Karpas-422 (cell line): ENCODE data around the gene OSBP2. TPM values are rescaled to one million over a fixed set of nuclear protein-coding genes. Genes with fewer than 3 reads are reported as not detected.

ENCODE experiments used
- DNase-seq: peaks from one replicate; pipeline ENCODE4 v3.0.0-alpha.2; 2015
- H2AFZ ChIP-seq: fragments of 200-600 bp; sonication (generic); 2 replicates; pipeline ENCODE4 v1.6.1; 2014; ENCODE audit warnings: antibody characterized with exemption, low read length, mixed read lengths
- H3K27ac ChIP-seq: fragments of 200-600 bp; sonication (generic); 2 replicates; pipeline ENCODE4 v1.5.1; 2014; ENCODE audit warnings: mild to moderate bottlenecking, low read length, moderate library complexity
- H3K27me3 ChIP-seq: fragments of 200-600 bp; sonication (generic); 2 replicates; pipeline ENCODE4 v1.6.1; 2014; ENCODE audit warnings: low read length, mixed read lengths
- H3K36me3 ChIP-seq: fragments of 200-600 bp; sonication (generic); 2 replicates; pipeline ENCODE4 v1.6.1; 2014; ENCODE audit warnings: low read length, mixed read lengths; ENCODE audit not compliant: insufficient read depth
- H3K4me1 ChIP-seq: fragments of 200-600 bp; sonication (generic); 2 replicates; pipeline ENCODE4 v1.6.1; 2014; ENCODE audit warnings: mild to moderate bottlenecking, low read length, mixed read lengths
- H3K4me2 ChIP-seq: fragments of 200-600 bp; sonication (generic); 2 replicates; pipeline ENCODE4 v1.6.1; 2014; ENCODE audit warnings: low read length, low read depth, mild to moderate bottlenecking; ENCODE audit not compliant: poor library complexity, severe bottlenecking
- H3K4me3 ChIP-seq: fragments of 200-600 bp; sonication (generic); 2 replicates; pipeline ENCODE4 v1.5.1; 2014; ENCODE audit warnings: mild to moderate bottlenecking, antibody characterized with exemption, low read length, mixed read lengths
- H3K79me2 ChIP-seq: fragments of 200-600 bp; sonication (generic); 2 replicates; pipeline ENCODE4 v1.6.1; 2014; ENCODE audit warnings: mild to moderate bottlenecking, low read length, mixed read lengths
- H3K9ac ChIP-seq: fragments of 200-600 bp; sonication (generic); 2 replicates; pipeline ENCODE4 v1.6.0; 2014; ENCODE audit warnings: low read length
- H3K9me2 ChIP-seq: fragments of 200-600 bp; sonication (generic), shearing (Covaris generic); replicated peaks from 2 replicates; pipeline ENCODE4 v1.6.0; 2014; ENCODE audit warnings: mild to moderate bottlenecking, low read length, moderate library complexity; ENCODE audit not compliant: insufficient read depth
- H3K9me3 ChIP-seq: fragments of 300-700, 200-600 bp; sonication (generic); 2 replicates; pipeline ENCODE4 v1.6.1; 2014; ENCODE audit warnings: low read length, mixed read lengths
- H4K20me1 ChIP-seq: fragments of 200-600 bp; sonication (generic); 2 replicates; pipeline ENCODE4 v1.6.1; 2014; ENCODE audit warnings: mild to moderate bottlenecking, antibody characterized with exemption, low read length, low read depth; ENCODE audit not compliant: insufficient read depth
- total RNA-seq: library from RNA; depleted of rRNA; stranded (reverse); fragments of >200 nt; shearing (Covaris generic); gene quantifications from 2 replicates; pipeline ENCODE4 v1.2.3, GENCODE V29; 2014; ENCODE audit warnings: low replicate concordance

Gene OSBP2
- total RNA-seq, 1 experiment from 2014 or later: 0.07 TPM

DNA sequence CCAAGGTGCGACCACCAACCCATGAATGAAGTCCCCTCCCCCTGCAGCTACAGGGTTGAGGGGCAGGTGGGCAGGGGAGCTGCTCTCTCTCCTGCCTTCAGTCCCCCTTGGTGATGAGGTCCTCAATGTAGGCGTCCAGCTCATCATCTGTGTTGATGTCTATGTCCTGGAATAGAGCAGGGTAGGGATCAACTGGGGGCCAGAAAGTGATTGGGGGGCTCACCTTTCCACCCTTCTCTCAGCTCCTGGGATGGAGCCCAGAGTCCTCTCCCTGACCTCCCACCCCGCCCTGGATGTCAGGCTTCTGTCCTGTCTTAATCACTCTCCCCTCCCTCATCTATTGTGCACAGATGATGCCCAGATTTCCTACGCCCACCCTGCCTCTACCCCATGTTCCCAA, 232.0 kb downstream of the OSBP2 start:
- Histone ChIP-seq H2AFZ (no peak overlapping the region), H3K4me2 (no peak overlapping the region), H3K4me3 (no peak overlapping the region), H3K9ac (no peak overlapping the region), H3K4me1 (peaks cover 5% of the 10 kb centered on the region), H3K27me3 (no peaks in the 10 kb centered on the region), H3K27ac (no peak overlapping the region), H3K9me2 (no peaks in the 10 kb centered on the region), H3K79me2 (no peaks in the 10 kb centered on the region), H3K9me3 (no peaks in the 10 kb centered on the region), H4K20me1 (no peaks in the 10 kb centered on the region), H3K36me3 (peaks cover 32% of the 10 kb centered on the region; the same call in 1 of the 2 replicates)
- no peak for DNase-seq

DNA sequence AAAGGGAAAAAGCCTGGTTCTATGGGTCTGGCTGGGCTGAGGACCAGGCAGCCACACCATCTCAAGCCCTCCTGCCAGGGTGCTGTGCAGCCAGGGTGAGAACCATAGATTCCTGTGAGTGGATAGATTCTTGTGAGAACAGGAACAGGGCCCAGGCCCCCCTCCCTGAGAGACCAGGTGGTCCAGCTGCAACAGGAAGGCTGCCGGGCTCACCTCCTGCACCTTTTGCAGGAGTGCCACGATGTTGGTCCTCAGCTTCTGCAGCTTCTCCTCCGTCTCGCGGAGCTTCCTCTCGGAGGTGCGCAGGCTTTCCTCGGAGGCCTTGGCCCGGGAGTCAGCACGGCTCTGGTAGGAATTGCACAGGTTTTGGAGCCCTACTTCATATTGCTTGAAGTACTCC, 233.1 kb downstream of the OSBP2 start:
- H4K20me1 ChIP-seq: no peaks in the 10 kb centered on the region
- H3K4me2 ChIP-seq: no peak overlapping the region
- H3K9me3 ChIP-seq: no peaks in the 10 kb centered on the region
- no peaks in the 10 kb centered on the region for H3K27me3 ChIP-seq
- no peak overlapping the region for H3K4me3 ChIP-seq
- H3K4me1 ChIP-seq: no peaks in the 10 kb centered on the region
- H3K79me2 ChIP-seq: no peaks in the 10 kb centered on the region
- DNase-seq: no peak
- H3K9ac ChIP-seq: no peak overlapping the region
- H3K36me3 ChIP-seq: peaks cover 35% of the 10 kb centered on the region; the same call in 1 of the 2 replicates
- H3K27ac ChIP-seq: no peak overlapping the region
- H2AFZ ChIP-seq: no peak overlapping the region
- no peaks in the 10 kb centered on the region for H3K9me2 ChIP-seq

DNA sequence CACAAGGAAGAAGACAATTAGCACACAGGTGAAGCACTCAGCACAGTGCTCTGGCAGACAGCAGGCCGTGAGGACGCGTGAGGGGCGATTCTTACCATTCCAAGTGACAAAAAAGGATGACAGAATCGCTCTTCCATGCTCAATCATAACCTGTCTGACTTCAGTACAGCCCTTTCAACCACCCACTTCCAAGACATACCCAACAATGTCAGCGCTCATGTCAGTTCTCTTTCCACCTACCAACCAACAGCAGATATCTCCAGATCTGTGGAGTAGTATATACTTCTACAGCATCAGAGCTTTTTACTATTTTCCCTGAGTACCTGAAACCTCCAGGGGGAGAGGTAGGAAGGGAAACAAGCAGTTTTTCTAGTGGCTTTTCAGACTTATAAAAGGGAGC, 233.7 kb downstream of the OSBP2 start:
- Histone ChIP-seq H3K27ac (no peak overlapping the region), H3K4me2 (no peak overlapping the region), H3K4me1 (no peaks in the 10 kb centered on the region), H3K9me2 (no peaks in the 10 kb centered on the region), H2AFZ (no peak overlapping the region), H3K9ac (no peak overlapping the region), H4K20me1 (no peaks in the 10 kb centered on the region), H3K27me3 (no peaks in the 10 kb centered on the region), H3K36me3 (peaks cover 35% of the 10 kb centered on the region), H3K4me3 (no peak overlapping the region), H3K9me3 (no peaks in the 10 kb centered on the region), H3K79me2 (no peaks in the 10 kb centered on the region)
- no peak for DNase-seq

DNA sequence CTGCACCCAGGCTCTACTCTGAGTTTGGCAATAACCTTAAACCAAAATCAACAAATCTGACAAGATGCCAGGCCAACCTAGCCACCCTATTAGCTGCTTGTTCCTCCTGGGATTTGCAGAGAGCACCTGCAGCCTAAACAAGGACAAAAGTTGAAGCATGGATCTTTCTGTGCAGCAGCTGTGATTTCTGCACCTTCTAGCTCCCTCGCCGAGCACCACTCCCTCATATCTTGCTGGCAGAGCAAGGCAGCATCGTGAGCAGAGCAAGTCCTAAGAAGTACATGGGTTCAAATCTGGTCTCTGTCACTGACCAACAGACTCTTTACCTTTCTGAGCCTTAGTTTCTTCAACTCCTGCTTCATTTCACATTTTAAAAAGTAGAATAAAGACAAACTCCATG, 235.6 kb downstream of the OSBP2 start:
- H3K27ac ChIP-seq: no peak overlapping the region
- no peaks in the 10 kb centered on the region for H3K79me2 ChIP-seq
- DNase-seq: no peak
- H4K20me1 ChIP-seq: no peaks in the 10 kb centered on the region
- H3K9me2 ChIP-seq: no peaks in the 10 kb centered on the region
- no peak overlapping the region for H3K4me3 ChIP-seq
- no peak overlapping the region for H3K4me2 ChIP-seq
- no peak overlapping the region for H3K9ac ChIP-seq
- H3K9me3 ChIP-seq: no peaks in the 10 kb centered on the region
- no peaks in the 10 kb centered on the region for H3K4me1 ChIP-seq
- H3K27me3 ChIP-seq: no peaks in the 10 kb centered on the region
- H2AFZ ChIP-seq: no peak overlapping the region
- H3K36me3 ChIP-seq: peaks cover 36% of the 10 kb centered on the region

DNA sequence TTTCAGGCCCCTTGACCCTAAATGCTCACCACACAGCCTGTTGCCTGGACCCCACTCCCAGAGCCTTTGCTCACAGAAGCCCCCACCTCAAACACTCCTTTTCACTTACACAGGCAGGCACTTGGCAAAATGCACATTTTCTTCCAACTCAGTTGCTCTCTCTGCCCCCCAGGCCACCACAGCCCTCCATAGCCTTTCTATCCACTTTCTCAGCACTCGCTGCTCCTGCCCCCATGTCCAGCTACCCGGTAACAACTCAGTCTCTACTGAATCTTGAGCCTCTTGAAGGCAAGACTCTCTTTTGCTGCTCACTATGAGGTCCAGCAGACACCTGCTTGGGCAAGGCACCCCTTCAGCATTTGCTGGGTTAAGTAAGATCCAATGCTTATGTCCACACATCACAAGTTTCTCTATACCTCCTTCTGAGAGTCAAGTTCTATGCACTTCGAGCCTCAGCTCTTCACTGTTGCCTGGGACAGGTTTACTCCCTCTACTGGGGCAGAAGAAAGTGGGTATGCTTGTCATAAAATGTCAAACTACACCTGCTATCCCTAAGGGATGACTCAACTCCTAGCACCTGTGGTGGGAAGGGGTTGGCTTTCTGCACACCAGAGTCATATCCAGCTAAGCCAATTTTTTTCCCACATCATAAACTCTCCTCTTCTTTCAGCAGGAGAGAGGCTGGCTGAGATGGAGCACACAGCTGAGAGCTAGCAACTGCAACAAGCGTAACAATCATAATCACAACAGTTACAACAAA, 237.0 kb downstream of the OSBP2 start:
- Histone ChIP-seq H3K27me3 (no peaks in the 10 kb centered on the region), H3K27ac (no peak overlapping the region), H3K79me2 (no peaks in the 10 kb centered on the region), H3K4me3 (no peak overlapping the region), H2AFZ (no peak overlapping the region), H3K9me3 (no peaks in the 10 kb centered on the region), H3K36me3 (peaks cover 46% of the 10 kb centered on the region), H3K4me2 (no peak overlapping the region), H4K20me1 (no peaks in the 10 kb centered on the region), H3K9ac (no peak overlapping the region), H3K9me2 (no peaks in the 10 kb centered on the region), H3K4me1 (no peaks in the 10 kb centered on the region)
- no peak for DNase-seq

DNA sequence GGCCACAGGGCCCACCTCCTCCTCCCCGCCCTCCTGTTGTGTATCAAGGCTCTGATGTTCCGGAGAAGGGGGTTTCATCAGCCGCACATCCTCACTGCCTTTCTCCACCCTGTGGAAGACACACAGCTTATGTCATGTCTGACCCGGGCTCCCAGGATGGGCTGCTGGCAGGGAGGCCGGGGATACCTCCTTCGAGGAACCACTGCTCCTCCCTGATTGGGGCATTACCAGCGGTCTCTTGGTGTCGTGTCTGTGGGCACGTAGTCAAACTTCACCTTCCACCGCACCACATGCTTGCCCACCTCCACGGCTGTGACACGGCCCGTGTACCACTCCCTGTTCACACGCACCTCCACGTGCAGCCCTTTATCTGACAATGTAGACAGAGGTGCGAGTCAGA, 238.0 kb downstream of the OSBP2 start:
- H4K20me1 ChIP-seq: peaks cover 4% of the 10 kb centered on the region; the same call in 1 of the 2 replicates
- H3K9me3 ChIP-seq: no peaks in the 10 kb centered on the region
- H3K4me3 ChIP-seq: no peak overlapping the region
- no peaks in the 10 kb centered on the region for H3K27me3 ChIP-seq
- peaks cover 45% of the 10 kb centered on the region for H3K36me3 ChIP-seq
- no peak overlapping the region for H3K9ac ChIP-seq
- H3K4me1 ChIP-seq: no peaks in the 10 kb centered on the region
- DNase-seq: no peak
- no peaks in the 10 kb centered on the region for H3K79me2 ChIP-seq
- H3K4me2 ChIP-seq: no peak overlapping the region
- H2AFZ ChIP-seq: no peak overlapping the region
- H3K9me2 ChIP-seq: no peaks in the 10 kb centered on the region
- no peak overlapping the region for H3K27ac ChIP-seq

DNA sequence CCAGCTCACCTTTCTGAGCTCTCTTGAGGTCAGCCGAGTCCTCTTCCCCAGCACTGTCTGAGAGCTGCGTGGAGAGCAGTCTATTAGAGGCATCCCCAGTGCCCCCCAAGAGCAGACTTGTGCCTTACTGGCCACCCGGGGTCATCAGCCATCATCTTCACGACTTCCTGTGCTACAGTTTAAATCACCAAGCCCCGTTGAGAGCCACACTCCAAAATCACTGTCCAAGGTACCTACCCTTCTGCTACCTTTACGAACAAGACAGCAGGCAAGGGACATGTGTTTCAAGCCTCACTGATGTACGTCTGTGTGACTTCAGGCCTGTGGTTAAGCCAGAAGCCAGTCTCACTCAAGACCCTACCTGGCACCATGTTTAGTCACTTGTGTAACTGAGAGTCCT, 238.8 kb downstream of the OSBP2 start:
- Histone ChIP-seq H3K9me2 (no peaks in the 10 kb centered on the region), H3K79me2 (no peaks in the 10 kb centered on the region), H2AFZ (no peak overlapping the region), H3K27me3 (no peaks in the 10 kb centered on the region), H4K20me1 (peaks cover 4% of the 10 kb centered on the region; the same call in 1 of the 2 replicates), H3K27ac (no peak overlapping the region), H3K36me3 (peaks cover 45% of the 10 kb centered on the region), H3K4me1 (no peaks in the 10 kb centered on the region), H3K4me3 (no peak overlapping the region), H3K9me3 (no peaks in the 10 kb centered on the region), H3K4me2 (no peak overlapping the region), H3K9ac (no peak overlapping the region)
- no peak for DNase-seq

DNA sequence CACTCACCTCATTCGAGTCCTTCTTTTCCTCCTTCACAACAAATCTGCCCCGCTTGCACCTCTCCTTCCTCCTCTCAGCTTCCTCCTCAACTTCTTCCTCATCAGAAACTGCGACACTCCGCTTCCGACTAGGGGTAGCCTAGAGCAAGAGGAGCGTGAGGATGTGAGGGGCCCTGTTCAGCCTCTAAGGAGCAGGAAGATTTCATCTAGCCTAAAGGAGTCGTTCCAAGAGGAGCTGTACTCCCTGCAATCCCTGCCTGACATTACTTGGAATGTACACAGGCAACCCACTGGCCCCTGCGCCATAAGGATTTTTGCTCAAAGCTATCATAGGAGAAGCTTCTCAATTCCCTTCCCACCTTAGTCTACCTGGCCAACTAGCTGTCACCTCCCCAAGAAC, 239.4 kb downstream of the OSBP2 start:
- Histone ChIP-seq H4K20me1 (peaks cover 4% of the 10 kb centered on the region; the same call in 1 of the 2 replicates), H3K9me2 (no peaks in the 10 kb centered on the region), H2AFZ (no peak overlapping the region), H3K9ac (no peak overlapping the region), H3K4me3 (no peak overlapping the region), H3K9me3 (no peaks in the 10 kb centered on the region), H3K79me2 (no peaks in the 10 kb centered on the region), H3K4me1 (no peaks in the 10 kb centered on the region), H3K4me2 (no peak overlapping the region), H3K27ac (no peak overlapping the region), H3K27me3 (no peaks in the 10 kb centered on the region), H3K36me3 (peaks cover 39% of the 10 kb centered on the region)
- no peak for DNase-seq
